ENCODE measurements around the gene ARHGEF4. TPM values are rescaled to one million over a fixed set of nuclear protein-coding genes. Genes with fewer than 3 reads are reported as not detected.

Gene ARHGEF4
- total RNA-seq, 1 experiment from 2014 or later = 0.72 TPM

DNA sequence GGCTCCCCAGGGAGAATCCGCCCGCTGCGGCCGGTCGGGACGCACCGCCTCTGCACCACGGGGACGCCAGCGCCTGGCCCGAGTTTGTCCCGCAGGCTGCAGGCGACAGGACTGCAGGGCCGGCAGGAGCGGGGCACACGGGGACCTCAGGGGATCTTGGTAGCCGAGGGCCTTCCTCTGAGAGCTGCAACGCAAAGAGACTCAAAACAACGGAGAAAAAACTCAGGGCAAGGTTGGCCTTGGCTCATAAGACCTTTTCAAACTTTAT lies 79.7 kb downstream of the ARHGEF4 start:
- no peak for DNase-seq (ENCODE audit: low read depth)

DNA sequence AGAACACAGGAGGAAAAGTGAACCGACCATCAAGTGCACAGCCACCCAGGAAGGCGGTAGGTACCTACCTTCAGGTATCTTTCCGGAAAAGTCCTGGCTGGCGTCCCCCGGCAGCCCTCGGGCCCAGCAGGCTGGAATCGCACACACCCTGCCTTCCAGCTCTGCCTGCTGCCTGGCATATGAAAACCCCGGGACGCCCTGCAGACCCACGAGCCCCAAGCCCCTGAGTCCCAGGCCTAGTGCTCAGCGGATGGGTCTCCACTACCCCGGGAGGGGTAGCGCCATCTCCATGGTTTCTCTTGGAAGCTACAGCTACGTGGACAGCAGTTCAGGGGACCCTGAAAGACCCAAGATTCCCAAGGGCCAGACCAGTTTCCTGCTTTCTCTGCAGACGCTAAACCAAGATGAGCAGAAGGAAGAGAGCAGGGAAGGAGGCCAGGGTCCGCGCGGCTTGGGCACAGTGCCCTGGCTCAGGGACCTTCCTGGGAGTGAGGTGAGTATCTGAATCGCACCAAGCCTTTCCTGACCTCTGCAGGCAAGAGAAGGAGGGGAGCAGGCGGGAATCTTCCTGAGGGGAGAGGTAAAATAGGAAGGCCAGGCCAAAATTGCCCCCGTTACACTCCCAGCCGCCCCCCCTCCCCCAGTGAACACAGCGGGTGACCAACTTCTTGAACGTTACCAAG lies 80.4 kb downstream of the ARHGEF4 start:
- DNase-seq (ENCODE audit: low read depth) = no peak

DNA sequence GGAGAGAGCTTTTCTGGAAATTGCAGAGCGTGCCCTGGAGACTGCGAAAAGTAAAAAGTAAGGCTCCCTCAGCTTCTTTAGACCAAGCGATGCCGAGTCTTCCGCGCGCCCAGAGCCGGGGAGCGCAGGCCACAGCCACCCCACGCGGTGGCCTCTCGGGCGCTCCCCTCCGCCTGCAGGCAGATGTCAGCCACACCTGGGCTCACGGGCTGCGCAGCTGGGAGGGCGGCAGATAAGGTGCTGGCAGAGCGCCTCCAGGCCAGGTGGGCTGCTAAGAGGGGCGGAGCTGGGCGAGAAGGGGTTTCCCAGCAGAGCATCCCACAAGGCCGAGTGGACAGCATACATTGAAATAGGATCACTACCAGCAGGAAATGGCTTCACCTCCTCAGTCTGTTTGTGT lies 81.7 kb downstream of the ARHGEF4 start:
- DNase-seq (ENCODE audit: low read depth) = no peak

DNA sequence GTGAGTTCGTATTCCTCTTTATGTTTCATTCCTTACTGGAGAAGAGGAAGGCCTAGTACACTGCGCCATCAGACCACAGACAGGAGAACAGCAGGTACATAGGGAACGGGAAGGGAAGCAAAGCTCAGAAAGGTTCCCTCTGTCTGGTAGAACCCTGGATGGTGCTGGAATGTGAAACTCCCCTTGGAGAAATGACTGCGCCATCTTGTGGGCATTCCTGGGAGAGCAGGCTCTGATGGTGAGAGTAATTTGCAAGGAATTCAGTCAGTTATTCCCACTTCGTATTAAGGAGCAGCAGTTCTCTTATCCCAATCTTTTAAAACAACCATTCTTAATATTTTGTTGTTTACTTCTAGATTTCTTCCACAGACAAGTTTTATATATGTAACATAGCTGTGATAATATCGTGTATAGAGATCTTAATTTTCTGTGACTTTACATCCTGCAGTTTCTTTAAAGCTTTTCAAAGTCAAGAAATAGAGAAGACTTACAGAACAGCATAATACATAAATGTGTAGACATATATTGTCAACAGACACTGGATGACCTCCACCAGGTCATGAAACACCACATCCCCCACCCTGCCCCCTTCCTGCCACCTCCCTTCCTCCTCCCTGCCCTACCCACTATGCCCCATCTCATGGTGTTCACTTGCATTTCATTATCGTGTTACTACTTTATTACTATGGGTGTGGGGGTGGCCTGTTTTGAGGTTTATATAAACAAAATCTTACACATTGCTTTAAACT lies 83.9 kb downstream of the ARHGEF4 start:
- peak; percentile 57 for DNase-seq (ENCODE audit: low read depth)

DNA sequence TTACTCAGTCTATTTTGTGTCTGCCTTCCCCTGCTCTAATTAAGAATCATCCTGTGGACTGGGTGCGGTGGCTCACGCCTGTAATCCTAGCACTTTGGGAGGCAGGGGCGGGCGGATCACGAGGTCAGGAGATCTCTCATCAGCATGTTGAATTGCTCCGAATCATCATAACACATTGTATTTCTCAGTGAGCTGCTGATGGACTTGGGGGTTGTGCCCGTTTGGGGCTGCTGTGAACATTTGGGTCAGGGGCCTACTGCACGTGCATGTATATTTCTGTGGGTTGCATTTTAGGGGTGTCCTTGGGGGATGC lies 84.4 kb downstream of the ARHGEF4 start:
- no peak for DNase-seq (ENCODE audit: low read depth)

DNA sequence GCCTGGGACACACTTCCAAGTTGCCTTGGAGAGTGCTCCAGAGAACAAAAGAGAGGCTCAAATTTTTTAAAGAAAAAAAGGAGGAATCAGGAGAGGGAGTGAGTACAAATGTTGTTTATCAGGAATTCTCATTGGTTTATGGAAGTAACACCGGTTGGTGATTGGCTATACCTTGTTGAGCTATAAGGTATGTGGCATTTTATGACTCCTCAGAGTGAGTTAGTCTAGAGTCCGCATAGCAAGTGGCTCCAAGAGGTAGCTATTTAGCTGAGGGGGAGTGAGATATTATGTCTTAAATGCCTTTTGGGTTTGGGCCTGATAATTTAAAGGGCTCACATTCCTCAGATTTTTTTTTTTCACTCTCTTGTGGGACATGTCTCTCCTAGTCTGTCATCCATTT lies 85.7 kb downstream of the ARHGEF4 start:
- peak; percentile 18 for DNase-seq (ENCODE audit: low read depth)

DNA sequence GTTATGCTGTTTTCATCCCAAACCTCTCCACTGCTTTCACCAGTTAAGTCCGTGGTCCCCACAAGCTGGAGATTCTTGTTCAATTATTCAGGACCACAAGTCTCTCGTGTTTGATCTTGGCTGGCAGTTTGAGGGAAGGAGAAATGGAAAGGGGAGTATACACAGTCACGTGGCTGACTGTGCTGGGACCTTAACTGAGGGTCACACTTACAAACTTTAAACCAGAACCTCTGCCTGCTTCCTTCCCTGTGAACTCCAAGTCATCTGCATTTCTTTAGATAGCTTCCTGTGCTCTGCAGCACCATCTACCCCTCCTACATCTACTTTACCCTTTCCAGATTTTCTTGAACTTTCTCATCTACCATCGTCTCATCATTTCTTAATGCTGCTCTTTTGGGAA lies 91.7 kb downstream of the ARHGEF4 start:
- DNase-seq (ENCODE audit: low read depth) = no peak

DNA sequence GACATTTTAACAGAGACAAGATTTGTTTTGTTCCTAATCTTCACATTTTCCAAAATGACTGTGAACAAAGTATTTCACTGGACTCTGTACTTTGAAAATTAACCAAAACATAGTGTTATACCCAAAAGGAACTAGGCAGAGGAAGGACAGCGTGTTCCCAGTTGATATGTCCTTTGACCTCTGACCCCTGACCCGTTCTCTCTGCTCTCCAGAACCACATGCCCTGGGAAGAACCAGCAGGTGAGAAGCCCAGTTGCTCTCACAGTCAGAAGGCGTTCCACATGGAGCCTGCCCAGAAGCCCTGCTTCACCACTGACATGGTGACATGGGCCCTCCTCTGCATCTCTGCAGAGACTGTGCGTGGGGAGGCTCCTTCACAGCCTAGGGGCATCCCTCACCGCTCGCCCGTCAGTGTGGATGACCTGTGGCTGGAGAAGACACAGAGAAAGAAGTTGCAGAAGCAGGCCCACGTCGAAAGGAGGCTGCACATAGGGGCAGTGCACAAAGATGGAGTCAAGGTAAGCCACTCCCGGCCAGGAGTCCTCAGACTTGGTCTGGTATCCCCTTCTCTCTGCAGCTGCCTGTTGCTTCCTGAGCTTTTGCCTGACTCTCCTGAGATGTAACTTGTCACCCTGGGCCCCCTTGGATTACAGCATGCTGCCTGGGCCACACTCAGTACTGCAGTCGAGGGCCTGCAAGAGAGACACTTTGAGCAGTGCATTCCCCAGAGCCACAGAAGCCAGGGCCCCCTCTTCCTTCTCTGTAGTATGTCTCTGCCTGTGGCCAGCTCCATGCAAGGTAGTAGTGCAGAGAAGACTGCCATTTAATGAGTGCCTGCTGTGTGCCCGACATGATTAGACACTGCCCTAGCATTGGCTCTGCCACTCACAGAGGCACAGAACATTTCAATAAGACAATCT lies 94.3 kb downstream of the ARHGEF4 start:
- no peak for DNase-seq (ENCODE audit: low read depth)

DNA sequence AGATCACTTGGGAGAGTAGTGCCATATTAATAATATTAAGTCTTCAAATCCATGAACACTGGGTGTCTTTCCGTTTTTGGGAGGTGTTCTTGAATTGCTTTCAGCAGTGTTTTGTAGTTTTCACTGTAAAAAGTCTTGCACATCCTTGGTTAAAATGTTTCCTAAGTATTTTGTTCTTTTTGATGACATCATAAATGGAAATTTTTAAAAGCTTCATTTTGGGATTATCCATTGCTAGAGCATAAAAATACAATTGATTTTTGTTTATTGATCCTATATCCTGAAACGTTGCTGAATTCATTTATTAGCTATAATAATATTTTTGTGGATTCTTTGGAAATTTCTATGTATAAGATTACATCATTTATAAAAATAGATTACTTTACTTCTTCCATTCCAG lies 96.8 kb downstream of the ARHGEF4 start:
- no peak for DNase-seq (ENCODE audit: low read depth)

DNA sequence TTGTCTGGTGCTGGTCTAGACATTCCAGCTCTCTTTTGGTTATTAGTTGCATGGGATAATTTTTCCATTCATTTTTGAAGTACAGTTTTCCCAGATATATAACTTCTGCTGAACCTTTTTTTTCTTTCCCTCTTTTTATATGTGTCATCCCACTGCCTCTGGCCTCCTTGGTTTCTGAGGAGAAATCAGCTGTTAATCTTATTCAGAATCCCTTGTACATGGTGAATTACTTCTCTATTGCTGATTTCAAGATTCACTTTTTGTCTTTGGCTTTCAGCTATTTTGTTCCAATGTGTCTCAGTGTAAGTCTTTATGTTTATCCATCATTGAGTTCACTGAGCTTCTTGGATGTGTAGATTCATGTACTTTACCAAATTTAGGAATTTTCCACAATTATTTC lies 99.7 kb downstream of the ARHGEF4 start:
- no peak for DNase-seq (ENCODE audit: low read depth)

DNA sequence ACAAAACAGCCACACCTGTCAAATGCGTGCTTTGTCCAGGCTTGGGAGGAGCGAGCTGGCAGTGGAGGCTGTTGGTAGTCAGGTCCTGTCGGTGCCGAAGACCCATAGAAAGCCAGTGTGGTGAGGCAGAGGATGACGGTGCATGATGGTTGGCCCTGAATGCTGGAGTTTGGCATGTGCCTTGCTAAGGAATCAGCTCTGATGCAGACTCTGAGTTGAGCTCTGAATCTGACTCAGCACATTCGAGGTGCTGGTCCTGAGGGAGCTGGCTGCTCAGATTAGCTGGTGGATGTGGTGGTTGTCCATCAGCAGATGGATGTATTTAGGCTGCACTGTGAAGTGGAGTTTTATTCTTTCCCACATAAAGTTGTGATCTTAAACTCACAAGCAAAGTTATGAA lies 111.3 kb downstream of the ARHGEF4 start:
- DNase-seq (ENCODE audit: low read depth) = no peak

DNA sequence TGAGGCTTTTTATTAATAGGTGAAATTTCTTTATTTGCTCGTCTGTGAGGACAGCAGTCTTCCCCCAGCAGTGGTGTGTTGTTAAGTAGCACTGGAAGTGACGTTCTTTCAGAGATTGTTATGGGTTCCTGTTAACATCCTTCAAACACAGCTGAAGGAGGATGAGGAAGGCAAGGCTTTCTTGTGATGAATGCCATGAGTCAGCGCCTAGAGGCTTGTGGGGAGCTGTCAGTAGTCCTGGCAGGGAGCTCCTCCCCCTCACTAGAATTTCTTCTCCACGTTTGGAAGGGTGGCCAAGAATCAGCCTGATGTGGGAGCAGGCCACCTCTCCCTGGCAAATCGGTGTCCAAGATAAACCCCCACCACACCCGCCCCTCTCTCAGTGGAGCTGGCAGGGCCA lies 113.2 kb downstream of the ARHGEF4 start:
- DNase-seq (ENCODE audit: low read depth) = peak; percentile 45

DNA sequence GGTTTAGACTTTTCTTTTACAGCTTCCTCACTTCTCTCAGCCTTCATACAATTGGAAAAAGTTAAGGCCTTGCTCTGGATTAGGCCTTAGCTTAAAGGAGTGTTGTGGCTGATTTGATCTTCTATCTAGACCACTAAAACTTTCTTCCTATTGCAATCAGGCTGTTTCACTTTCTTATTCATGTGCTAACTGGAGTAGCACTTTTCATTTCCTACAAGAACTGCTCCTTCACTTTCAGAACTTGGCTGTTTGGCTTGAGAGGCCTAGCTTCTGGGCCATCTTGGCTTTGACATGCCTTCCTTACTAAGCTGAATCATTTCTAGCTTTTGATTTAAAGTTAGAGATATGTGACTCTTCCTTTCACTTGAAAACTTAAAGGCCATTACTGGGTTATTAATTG lies 114.3 kb downstream of the ARHGEF4 start:
- no peak for DNase-seq (ENCODE audit: low read depth)

DNA sequence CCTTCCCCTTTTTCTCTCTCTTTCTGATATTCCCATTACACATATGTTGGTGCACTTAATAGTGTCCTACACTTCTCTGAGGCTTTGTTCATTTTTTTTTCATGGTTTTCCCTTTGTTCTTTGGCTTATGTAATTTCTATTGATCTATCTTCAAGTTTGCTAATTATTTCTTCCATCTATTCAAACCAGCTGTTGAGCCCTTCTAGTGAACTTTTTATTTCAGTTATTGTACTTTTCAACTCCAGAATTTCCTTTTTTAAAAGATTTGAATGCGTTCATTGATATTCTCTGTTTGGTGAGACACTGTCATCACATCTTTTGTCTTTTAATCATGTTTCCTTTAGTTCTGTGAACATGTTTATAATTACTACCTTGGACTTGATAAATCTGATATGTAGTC lies 118.2 kb downstream of the ARHGEF4 start:
- DNase-seq (ENCODE audit: low read depth) = no peak

DNA sequence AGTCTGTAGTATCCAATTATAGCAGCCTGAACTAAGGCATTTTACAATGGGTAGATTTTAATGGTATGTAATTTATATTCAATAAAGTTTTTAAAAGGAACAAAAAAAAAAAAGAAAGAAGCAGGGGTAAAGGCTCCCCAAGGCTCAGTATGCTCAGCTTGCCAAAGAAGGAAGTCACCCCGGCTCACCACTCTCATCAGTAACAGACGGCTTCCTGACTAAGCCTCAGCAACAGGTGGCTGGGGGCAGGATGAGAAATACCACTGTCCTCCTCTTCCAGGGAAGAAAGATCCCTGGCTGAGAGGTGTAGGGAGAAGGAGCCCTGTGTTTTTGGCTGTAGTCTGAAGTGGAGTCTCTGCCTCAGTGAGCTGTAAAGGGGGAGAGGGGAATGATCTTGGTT lies 121.2 kb downstream of the ARHGEF4 start:
- no peak for DNase-seq (ENCODE audit: low read depth)

DNA sequence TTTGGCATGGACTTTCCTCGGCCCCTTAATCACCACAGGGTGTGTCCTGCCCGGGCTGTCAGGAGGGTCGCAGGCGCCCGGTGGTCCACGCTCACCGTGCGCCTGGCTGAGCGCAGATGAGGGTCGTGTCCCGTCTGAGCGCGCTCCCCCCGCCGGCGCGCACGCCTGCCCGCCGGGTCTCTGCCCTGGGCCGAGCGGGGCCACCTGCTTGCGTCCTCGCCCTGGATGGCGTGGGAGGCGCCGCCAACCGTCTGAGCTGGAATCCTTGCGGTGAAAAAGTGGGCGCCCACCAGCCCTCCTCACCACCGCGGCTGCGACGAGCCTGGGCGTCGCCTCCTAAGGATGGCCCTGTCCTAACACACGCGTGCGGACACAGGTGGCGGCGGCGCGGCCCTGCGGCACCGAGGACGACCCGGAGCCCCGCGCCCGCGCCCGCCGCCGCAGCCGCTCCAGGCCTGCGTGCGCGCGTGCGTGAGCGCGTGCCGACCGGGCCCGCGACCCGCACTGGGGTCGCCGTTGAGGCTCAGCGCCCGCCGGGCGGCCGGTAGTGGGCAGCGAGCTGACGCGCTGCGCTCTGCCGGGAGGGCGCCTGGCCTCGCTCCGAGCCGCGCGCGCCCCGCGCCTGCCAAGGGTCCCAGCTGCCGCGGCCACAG lies 126.6 kb downstream of the ARHGEF4 start:
- no peak for DNase-seq (ENCODE audit: low read depth)

DNA sequence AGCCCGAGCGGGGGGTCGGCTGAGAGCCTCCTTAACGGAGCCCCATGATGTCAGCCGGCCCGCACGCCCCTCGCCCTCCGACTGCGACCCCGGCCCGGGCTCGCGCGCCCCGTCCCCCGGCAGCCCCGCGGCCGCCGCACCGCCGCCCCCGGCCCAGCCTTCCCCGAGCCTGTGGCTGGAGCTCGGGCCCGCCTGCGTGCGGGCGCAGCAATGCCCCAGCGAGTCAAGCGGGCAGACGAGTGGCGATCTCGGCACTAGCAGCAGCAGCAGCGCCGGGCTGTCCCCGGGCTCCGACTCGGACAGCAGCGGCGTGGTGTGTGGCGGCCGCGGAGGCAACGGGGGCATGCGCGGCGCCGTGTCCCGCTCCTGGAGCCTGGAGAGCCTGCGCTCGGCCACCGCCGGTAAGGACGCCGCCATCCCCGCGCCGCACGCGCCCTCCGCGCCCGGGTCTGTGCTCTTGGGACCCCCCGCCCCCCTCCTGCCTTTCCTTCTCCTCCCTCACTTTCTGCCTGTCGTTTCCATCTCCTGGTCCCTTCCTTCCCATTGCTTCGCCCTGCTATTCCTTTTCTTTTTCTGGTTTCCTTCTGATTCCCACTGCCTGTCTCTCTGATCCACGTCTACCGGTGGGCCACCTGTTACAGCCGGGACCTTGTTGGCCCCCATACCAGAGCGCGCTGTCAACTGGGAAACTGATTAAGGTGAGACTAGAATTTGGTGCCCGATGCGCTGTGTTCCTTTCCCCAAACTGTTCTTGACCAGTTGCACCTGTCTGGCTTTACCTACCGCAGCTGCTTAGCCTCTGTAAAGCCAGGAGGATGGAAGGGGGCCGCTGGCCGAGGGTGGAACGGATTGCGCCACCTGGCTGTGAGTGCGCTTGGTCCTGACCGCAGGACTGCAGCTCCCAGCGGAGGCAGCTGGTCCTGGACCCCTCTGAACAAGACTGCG lies 127.4 kb downstream of the ARHGEF4 start:
- peak; percentile 25 for DNase-seq (ENCODE audit: low read depth)

DNA sequence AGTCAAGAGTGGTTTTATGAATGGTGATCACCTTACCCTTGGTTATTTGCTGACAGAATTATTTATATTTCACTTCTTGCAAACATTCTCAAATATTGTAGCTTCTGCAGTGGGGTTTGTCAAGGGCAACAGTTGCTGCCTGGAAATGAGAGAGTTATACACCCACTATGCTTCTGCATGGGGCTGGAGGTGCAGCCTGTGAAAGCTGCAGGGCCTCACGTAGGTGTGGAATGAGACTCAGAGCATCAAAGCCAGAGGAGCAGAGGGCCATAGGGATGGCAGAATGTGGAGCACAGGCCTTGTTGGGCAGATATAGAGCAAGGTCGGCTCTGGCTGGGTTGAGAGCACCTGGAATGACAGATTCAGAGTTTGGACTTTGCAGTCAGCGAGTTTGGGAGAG lies 128.2 kb downstream of the ARHGEF4 start:
- no peak for DNase-seq (ENCODE audit: low read depth)

DNA sequence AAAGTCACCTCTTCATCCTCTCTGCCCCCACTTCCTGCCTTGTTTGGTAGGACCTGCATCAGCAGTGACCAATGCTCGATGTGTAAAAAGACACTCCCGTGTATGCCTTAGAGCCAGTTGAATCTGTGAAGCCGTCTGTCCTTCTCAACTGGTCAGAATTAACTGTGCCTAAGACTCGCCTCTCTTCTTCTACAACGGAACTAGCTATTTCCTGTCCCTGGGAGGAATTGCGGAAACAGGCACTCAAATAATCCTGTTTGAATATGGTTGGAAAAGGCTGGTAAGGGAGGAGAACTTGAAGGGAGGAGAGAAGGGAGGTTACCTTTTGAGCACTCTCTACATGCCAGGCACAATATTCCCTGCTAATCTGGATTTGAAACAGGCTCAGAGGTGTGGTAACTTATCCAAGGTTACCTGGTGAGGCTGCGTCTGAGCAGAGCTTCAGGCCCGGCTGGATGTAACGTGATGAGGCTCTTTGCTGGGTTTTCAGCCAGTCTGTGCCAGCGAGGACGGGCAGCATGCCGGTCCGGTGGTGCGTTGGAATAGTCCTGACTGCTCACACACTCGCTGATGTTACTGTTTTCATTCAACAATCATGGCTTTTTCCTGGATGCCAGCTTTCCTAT lies 129.5 kb downstream of the ARHGEF4 start:
- no peak for DNase-seq (ENCODE audit: low read depth)

DNA sequence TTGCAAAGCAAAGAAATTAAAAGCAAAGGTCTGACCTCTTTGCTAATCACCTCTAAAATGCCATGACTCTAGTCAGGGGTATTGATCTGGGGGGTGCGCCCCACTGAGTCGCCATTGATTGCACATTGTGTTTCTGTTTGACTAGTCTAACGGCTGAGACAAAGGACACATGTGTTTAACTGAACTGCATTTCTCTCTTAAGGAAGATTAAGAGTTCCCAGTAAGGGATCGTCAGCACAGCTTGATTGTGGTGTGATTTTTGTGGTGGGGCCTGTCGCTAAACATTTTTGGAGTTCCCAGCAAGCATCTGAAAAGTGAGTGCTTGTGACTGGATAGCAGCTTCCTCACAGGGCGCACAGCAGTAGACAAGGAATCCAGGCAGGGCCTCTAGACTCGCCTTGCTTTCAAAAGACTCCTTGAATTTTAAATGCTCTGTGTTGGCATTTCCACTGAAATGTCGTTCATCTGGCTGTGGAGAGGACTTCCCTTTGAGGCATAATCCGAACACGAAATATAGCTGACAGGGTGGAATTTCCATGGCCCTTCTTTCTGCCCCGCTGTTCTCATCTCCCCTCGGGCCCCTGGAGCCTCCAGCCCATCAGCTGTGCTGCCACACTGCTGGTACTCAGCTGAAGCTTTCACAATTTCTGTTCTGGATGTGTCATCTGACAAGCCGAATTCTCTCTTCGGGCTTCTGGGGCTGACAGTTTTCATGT lies 130.2 kb downstream of the ARHGEF4 start:
- no peak for DNase-seq (ENCODE audit: low read depth)
